ENCODE results near the gene MVK.

MVK gene

DNA sequence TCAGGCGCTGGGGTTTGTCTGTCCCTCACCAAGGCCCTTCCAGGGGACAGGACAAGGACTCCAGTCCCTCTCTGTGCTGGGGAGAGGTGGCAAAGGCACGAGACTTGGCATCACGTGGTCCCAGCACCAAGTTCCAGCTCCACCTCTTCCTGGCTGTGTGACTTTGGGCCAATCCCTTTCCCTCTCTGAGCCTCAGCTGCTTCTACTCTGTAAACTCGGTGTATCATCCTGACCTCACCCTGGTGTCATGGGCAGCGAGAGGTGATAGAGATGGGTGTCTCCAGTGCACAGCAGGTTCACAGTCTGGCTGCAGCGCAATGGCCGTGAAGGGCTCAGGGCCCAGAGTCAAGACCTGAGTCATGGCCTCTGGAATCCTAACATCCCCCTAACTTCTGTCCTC lies 54.0 kb downstream of the MVK start:
- DNase-seq (ENCODE audit: low read depth, low spot score) = no peak

DNA sequence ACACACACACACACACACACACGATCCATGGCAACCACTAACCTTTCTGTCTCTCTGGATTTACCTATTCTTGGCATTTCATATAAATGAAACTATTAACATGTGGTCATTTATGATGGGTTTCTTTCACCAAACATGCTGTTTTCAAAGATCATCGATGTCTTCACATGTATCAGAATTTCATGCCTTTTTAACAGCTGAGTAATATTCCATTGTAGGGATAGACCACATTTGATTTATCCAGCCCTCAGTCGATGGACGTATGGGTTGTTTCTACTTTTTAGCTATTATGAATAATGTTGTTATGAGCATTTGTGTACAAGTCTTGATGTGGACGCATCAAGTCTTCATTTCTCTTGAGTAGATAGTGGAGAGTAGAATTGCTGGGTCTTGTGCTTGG lies 56.5 kb downstream of the MVK start:
- DNase-seq (ENCODE audit: low read depth, low spot score) = no peak

DNA sequence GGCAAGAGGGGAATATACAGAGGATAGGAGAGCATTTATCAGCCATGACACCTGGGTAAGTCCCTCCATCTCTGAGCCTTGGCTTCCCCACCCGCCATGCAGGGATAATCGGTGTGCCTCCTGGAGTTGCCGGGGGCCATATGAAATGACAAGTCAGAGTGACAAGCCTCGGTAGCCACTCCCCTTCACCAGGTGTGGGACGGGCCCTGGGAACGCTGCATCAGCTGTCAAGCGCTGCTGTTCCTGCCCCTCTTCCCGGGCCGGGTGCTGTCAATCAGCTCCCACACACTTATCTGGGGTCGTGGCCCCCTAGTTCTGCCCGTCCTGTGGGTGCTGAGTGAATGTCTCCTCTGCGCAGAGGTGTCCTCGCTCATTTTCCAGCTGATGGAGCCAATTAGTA lies 57.2 kb downstream of the MVK start:
- DNase-seq (ENCODE audit: low read depth, low spot score) = no peak

DNA sequence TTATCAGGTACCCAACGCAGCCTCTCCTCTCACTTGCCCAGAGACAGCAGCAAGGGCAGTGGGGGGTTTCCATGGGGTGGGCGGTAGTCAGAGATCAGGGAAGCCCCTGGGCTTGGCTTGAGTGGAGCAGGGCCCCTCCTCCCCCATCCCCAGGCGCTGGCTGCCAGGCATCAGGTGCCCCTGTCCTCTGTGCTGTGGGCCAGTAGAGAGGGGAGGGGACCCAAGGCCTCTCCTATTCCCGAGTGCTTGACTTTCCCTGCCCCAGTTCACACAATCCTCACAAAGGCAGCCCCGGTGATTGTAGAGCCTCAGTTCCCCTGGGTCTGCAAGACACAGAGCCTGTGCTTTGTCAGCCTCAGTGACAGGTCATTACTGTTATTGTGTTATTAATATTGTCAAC lies 57.7 kb downstream of the MVK start:
- DNase-seq (ENCODE audit: low read depth, low spot score) = no peak

DNA sequence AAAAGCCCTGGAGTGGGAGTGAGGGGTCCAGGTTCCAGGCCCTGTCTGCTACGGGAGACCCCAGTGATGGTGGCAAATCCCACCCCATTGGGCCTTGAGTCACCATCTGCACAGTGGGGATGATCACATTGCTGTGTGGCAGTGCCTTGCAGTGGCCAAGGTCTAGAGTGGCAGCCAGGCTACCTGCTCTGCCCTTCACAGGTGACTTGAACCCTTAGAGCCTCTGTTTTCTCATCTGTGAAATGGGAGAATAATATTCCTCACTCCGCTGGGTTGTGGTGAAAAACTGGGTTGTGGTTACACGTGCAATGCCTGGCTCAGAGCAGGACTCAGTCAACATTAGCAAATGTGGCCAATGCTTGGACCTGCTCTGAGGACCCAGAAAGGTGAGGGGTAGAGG lies 58.2 kb downstream of the MVK start:
- DNase-seq (ENCODE audit: low read depth, low spot score) = no peak

DNA sequence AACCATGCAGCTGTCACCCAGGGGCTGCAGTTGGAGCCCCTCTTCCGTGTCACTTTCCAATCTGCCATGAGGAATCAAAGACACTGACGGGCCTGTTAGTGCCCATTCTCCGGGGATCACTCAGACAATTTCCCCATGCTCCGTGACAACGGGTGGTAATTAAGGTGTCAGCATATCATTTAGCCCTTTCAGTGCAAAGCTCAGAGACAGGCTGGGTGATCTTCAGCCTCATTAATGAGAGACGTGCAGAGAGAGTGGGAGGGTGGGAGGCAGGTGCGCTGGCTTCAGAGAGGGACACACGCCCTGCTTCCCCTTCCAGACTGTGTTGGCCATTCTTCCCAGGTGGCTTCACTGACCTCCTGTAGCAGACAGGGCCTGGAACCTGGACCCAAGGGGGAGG lies 58.7 kb downstream of the MVK start:
- DNase-seq (ENCODE audit: low read depth, low spot score) = no peak

DNA sequence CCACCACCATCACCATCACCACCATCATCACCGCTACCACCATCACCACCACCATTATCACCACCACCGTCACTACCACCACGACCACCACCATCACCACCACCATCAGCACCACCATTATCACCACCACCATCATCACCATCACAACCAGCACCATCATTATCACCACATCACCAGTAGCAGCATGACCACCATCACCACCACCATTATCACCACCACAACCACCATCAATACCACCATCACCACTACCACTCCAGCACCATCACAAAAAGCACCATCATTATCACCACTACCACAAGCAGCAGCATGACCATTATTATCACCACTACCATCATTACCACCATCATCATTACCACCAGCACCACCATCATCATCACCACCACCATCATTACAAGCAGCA lies 62.1 kb downstream of the MVK start:
- DNase-seq (ENCODE audit: low read depth, low spot score) = no peak

DNA sequence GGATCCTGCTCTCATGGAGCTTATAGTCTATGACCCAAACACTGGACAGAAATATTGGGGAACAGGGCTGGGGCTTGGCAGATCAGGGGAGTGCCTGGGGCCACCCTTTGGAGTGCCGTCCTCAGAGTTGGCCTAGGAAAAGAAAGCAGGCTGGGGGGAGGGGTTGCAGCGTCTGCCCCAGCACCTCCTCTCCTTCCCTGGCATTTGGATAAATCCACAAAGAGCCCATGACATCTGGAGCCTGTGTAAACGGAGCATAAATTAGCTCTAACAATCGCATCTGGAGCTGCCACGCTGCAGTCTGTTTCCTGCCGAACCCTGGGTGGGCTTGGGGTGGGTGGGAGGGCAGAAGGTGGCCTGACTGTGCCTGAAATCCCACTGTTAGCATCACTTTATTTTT lies 63.8 kb downstream of the MVK start:
- no peak for DNase-seq (ENCODE audit: low read depth, low spot score)

DNA sequence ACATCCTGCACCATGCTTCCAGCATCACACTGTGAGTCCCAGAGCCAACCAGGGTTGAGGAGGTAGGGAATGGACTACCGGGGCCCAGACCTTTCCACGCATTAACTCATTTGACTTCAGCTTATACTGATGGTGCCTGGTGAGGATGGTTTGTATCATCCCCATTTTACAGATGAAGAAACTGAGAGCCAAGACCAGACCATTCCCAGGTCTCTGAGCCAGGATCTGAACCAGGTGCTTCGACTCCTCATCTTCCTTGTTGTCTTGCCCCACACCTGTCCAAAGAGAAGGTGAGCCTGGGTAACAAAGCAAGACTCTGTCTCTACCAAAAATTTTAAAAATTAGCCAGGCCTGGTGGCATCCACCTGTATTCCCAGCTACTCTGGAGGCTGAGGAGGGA lies 64.4 kb downstream of the MVK start:
- no peak for DNase-seq (ENCODE audit: low read depth, low spot score)

DNA sequence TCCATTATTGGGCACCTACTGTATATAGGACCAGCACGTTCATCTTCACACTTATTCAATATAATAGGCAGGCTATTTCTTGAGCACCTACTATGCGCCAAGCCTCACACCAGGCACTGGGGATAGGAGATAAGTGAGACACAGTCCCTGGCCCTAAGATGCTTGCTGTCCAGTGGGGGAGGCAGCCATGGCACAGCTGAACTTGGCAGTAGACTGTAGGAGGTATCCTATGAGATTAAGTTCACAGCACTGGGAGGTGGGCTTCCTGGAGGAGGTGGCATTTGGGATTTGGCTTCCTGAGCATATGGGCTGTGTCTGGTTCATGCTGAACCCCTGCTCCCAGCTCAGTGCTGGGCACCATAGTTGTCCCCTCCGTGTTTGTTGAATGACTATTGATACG lies 65.1 kb downstream of the MVK start:
- DNase-seq (ENCODE audit: low read depth, low spot score) = no peak

DNA sequence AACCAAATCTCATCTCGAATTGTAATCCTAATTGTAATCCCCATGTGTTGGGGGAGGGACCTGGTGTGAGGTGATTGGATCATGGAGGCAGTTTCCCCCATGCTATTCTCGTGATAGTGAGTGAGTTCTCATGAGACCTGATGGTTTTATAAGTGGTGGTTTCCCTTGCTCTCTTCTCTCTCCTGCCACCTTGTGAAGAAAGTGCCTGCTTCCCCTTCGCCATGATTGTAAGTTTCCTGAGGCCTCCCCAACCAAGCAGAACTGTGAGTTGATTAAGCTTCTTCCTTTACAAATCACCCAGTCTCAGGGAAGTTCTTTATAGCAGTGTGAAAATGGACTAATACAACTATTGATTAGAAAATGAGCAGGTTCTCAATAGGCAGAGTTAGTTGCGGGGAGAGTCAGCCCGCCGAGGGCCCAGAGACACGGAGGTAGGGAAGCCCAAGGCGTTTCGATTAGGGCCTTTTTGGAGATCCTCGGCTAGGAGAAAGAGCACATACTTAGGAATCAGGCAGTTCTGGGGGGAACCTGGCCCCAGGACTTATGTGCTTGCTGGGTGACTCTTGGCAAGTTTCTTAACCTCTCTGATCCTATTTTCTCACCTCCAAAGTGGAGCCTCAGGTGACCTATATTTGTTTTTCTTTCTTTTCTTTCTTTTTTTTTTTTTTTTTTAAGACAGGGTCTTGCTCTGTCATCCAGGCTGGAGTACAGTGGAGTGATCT lies 65.7 kb downstream of the MVK start:
- DNase-seq (ENCODE audit: low read depth, low spot score) = no peak

DNA sequence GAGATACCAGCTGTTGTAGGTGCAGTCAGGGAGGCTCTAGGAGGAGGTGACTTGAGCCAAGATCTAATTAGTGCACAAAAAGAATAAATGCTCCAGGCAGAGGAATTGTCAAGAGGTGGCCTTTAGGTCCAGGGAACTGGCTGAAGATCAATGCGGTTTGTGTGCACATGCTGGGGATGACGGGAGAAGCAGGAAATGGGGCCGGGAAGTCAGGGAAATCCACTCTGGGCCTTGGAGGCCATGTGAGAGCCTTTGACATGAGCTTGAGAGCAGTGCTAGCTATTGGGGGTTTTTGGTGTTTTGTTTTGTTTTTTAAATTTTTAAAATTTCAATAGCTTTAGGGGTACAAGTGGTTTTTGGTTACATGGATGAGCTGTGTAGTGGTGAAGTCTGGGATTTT lies 67.4 kb downstream of the MVK start:
- no peak for DNase-seq (ENCODE audit: low read depth, low spot score)

DNA sequence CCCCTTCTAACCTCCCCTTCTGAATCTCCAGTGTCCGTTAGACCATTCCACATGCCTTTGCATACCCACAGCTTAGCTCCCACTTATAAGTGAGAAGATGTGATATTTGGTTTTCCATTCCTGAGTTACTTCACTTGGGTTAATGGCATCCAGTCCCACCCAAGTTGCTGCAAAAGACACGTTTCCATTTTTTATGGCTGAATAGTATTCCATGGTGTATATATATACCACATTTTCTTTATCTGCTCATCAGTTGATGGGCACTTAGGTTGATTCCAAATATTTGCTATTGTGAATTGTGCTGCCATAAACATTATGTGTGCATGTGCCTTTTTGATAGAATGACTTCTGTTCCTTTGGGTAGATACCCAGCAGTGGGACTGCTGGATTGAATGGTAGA lies 67.8 kb downstream of the MVK start:
- no peak for DNase-seq (ENCODE audit: low read depth, low spot score)

DNA sequence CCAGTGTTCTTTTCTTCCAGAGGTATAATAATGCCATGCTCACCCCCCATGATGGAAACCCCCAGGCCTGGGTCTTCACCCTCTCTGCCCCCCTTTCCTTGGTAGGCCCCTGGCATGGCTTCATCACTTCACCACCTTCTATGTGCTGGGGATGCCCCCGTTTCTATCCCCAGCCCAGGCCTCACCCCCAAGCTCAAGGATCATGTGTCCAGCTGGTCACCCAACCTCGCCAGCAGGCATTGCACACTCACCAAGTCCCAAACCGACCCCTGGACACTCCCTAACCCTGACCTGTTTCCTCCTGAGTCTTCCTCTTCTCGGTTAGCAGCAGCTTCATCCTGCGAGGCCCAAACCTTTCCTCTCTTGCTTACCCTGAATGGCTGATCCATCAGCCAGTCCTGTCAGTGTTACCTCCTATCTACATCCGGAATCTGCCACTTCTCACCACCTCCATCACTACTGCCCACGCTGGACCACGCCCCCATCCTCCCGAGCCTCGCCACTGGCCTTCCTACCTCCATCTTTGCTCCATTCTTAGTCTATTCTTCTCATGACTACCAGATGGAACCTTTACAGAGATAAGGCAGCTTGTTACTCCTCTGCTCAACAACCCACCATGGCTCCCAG lies 69.0 kb downstream of the MVK start:
- DNase-seq (ENCODE audit: low read depth, low spot score) = no peak

DNA sequence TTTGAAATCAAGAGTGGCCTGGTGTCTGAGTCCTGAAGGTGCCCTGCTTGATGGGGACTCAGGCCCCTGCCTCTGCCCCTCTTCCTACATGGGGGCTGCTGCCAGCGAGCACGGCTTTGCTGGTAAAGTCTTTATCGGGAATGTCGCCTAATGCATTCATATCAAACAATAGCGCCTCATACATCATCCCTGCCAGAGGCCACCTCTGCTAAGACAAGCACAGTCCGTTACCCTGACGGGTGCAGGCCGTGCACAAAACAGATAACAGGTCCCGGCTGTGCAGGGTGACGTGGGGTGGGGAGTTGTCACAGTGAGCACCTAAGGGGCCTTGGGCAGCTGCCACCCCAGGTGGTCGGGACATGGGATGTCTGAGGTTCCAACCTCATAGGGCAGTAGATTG lies 71.6 kb downstream of the MVK start:
- no peak for DNase-seq (ENCODE audit: low read depth, low spot score)

DNA sequence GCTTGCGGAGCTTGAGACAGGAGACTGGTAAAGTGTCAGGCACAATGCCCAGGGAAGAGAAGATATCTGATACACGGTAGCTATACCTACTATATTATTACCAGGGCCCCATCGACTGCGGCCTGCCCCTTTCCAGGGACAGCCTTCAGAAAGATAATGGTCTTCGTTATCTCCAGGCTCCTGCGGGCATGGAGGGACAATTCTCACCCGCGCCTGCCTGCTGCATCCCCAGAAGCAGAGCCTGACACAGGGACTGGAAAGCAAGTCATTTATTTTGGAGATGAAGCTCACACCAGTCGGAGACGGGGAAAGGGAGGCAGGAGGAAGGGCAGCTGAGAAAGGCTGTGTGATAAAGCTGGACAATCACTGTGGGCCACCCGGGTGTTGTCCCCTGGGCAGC lies 72.1 kb downstream of the MVK start:
- no peak for DNase-seq (ENCODE audit: low read depth, low spot score)
